Adrenal gland (tissue), 12 donors: ENCODE data around the gene DOCK9. TPM values are rescaled to one million over a fixed set of nuclear protein-coding genes. Genes with fewer than 3 reads are reported as not detected.

Source experiments
- DNase-seq, 7 donors: peaks; one replicate each; pipeline ENCODE4 v3.0.0-alpha.2; 2019 to 2020
- H3K27ac ChIP-seq, 5 donors: fragments of 200-600 bp; sonication (generic) in 4 of 5; 1 replicate in 3 of 5; 2 replicates in 2 of 5; pipeline versions ENCODE4 v1.5.1 to v1.8.0; 2016 to 2020; ENCODE audit warnings: mild to moderate bottlenecking in 1 of 5
- H3K27me3 ChIP-seq: fragments of 200-600 bp; 2 replicates; pipeline ENCODE4 v1.8.0; 2021
- H3K36me3 ChIP-seq, 2 donors: fragments of 200-600 bp; replicated peaks in 1 of 2; 1 replicate in 1 of 2; 2 replicates in 1 of 2; pipeline versions ENCODE4 v1.5.1 to v1.8.0; 2018 to 2022
- H3K4me1 ChIP-seq, 2 donors: fragments of 200-600 bp; replicated peaks in 1 of 2; 1 replicate in 1 of 2; 2 replicates in 1 of 2; pipeline versions ENCODE4 v1.5.1 to v1.8.0; 2018 to 2021
- H3K4me3 ChIP-seq, 4 donors: fragments of 200-600 bp; sonication (generic) in 3 of 4; one replicate each; pipeline ENCODE4 v1.5.1; 2016 to 2018
- H3K9me3 ChIP-seq, 3 donors: fragments of 200-600 bp; sonication (generic) in 1 of 3; replicated peaks in 1 of 3; 1 replicate in 2 of 3; 2 replicates in 1 of 3; pipeline versions ENCODE4 v1.5.1 to v1.8.0; 2016 to 2021
- CTCF ChIP-seq, 6 experiments: fragments of 450-650 bp in 4 of 6; fragments of 200-600 bp in 2 of 6; sonication (generic) in 1 of 6; IDR thresholded peaks; 1 replicate in 5 of 6; 2 replicates in 1 of 6; pipeline versions ENCODE4 v1.5.1 to v1.8.0; 2016 to 2021; ENCODE audit warnings: antibody characterized with exemption in 6 of 6, mild to moderate bottlenecking in 2 of 6, moderate library complexity in 1 of 6
- POLR2A ChIP-seq, 2 donors: fragments of 450-650 bp; IDR thresholded peaks; one replicate each; pipeline ENCODE4 v1.6.1; 2017; ENCODE audit warnings: antibody characterized with exemption in 2 of 2, mild to moderate bottlenecking in 2 of 2, moderate library complexity in 1 of 2
- WGBS, 4 donors: extraction: QIAGEN DNeasy Blood & Tissue Kit in 2 of 4; methylation state at CpG; one replicate each; pipeline versions ENCODE4 v1.1.5 to v1.1.7; 2013 to 2017; 5-methylcytosine and 5-hydroxymethylcytosine counted together
- intact Hi-C, 2 donors: fragments of 100-400 bp; cut with DNase I; formaldehyde crosslinking; loops; one replicate each; pipeline versions ENCODE4 v1.14.1 to v1.15.0; 2022 to 2023
- polyA plus RNA-seq, 3 donors: library from polyadenylated mRNA; stranded (reverse); fragments of 200-250 nt in 2 of 3; fragments of 350-450 nt in 1 of 3; fragmentation: Illumina TruSeq in 1 of 3; extraction: RNeasy Lipid Tissue Mini Kit (QIAGEN cat#74804) in 1 of 3; gene quantifications; one replicate each; pipeline ENCODE4 v1.2.3, GENCODE V29; 2013 to 2014
- total RNA-seq, 9 donors: library from RNA; depleted of rRNA in 4 of 9; stranded (reverse); fragments of >200 nt in 4 of 9; fragments of 120-200 nt in 1 of 9; fragmentation: NEBNext Ultra II Directional in 1 of 9; extraction: Animal tissue kit (Norgen Biotek cat#: 25700) in 1 of 9; gene quantifications; one replicate each; pipeline versions ENCODE4 v1.1.0 to v1.2.4, GENCODE V29; 2013 to 2023
- donor health status: healthy with polysubstance abuse.
- donor health status: Bipolar disorder and iron deficiency.
- donor health status: DM: yes; HTN: yes; CAD: no.
- donor health status: DM: no; HTN: no; CAD: no.
- donor health status: DM: no; HTN: no; CAD: no.
- donor health status: DM: yes; HTN: yes; CAD: no.

DOCK9 gene
- total and polyA plus RNA-seq, 12 donors: 16.2 to 83.4 (median 51.9) TPM

- 95 to 97% (median 96%) methylated on average over 7 of the region's 7 CpGs for WGBS, 4 donors
- TF ChIP-seq POLR2A (IDR thresholded peaks at IDR 0.05) (no peak), CTCF (IDR thresholded peaks at IDR 0.05) (no peak)
- intact Hi-C loops: no loop called here
- H3K4me1 ChIP-seq: no peaks in the 10 kb centered on the region
- no peaks in the 10 kb centered on the region for H3K27me3 ChIP-seq
- H3K9me3 ChIP-seq: no peaks in the 10 kb centered on the region
- DNase-seq: no peak
- no peak overlapping the region for H3K4me3 ChIP-seq
- H3K27ac ChIP-seq: no peak overlapping the region
- H3K36me3 ChIP-seq: no peaks in the 10 kb centered on the region
Measured at GRCh38 chr13:98950705-98951104, 27.2 kb downstream of the DOCK9 start.

- no peaks in the 10 kb centered on the region for H3K36me3 ChIP-seq
- DNase-seq: no peak
- TF ChIP-seq POLR2A (IDR thresholded peaks at IDR 0.05) (no peak), CTCF (IDR thresholded peaks at IDR 0.05) (no peak)
- intact Hi-C loops: no loop called here
- no peak overlapping the region for H3K4me3 ChIP-seq
- no peaks in the 10 kb centered on the region for H3K27me3 ChIP-seq
- H3K27ac ChIP-seq: no peak overlapping the region
- WGBS, 4 donors: 29 to 46% (median 33%) methylated on average over 1 of the region's 1 CpG
- H3K9me3 ChIP-seq: no peaks in the 10 kb centered on the region
- no peaks in the 10 kb centered on the region for H3K4me1 ChIP-seq
Measured at GRCh38 chr13:98947925-98948324, 29.9 kb downstream of the DOCK9 start.

- no peak overlapping the region for H3K27ac ChIP-seq
- TF ChIP-seq POLR2A (IDR thresholded peaks at IDR 0.05): no peak
- no peak for TF ChIP-seq CTCF (IDR thresholded peaks at IDR 0.05)
- H3K4me3 ChIP-seq: no peak overlapping the region
- H3K4me1 ChIP-seq: no peaks in the 10 kb centered on the region
- H3K9me3 ChIP-seq: no peaks in the 10 kb centered on the region
- no peak for DNase-seq
- H3K27me3 ChIP-seq: no peaks in the 10 kb centered on the region
- H3K36me3 ChIP-seq: no peaks in the 10 kb centered on the region
- WGBS, 4 donors: 92 to 96% (median 94%) methylated on average over 7 to 9 of the region's 9 CpGs
- intact Hi-C loops: no loop called here
Measured at GRCh38 chr13:98945863-98946605, 31.8 kb downstream of the DOCK9 start.

GRCh38 chr13:98944336-98944735 is 33.5 kb downstream of the DOCK9 start:
- 96 to 99% (median 98%) methylated on average over 5 of the region's 5 CpGs for WGBS, 4 donors

More at GRCh38 chr13:98944336-98944735, 33.5 kb downstream of the DOCK9 start:
- intact Hi-C loops: no loop called here
- Histone ChIP-seq H3K4me1 (no peaks in the 10 kb centered on the region), H3K4me3 (no peak overlapping the region), H3K36me3 (no peaks in the 10 kb centered on the region), H3K27me3 (no peaks in the 10 kb centered on the region), H3K9me3 (no peaks in the 10 kb centered on the region), H3K27ac (no peak overlapping the region)
- no peak for TF ChIP-seq CTCF (IDR thresholded peaks at IDR 0.05)
- no peak for TF ChIP-seq POLR2A (IDR thresholded peaks at IDR 0.05)
- no peak for DNase-seq
